Neural cell (in vitro differentiated cells): Measurements from ENCODE around the gene MAN1B1. TPM values are rescaled to one million over a fixed set of nuclear protein-coding genes. Genes with fewer than 3 reads are reported as not detected.

Experiments used
- H2AFZ ChIP-seq: fragments of 200-600, 300-800 bp; sonication (generic), shearing (Covaris generic); 2 replicates; pipeline ENCODE4 v1.6.0; 2014; ENCODE audit warnings: low read depth, mild to moderate bottlenecking, antibody characterized with exemption, low read length, moderate library complexity
- H3F3A ChIP-seq: fragments of 200-600 bp; shearing (Covaris generic); 2 replicates; pipeline ENCODE4 v1.6.1; 2016; ENCODE audit warnings: mild to moderate bottlenecking, moderate library complexity, mixed read lengths, antibody characterized with exemption, low read length; ENCODE audit not compliant: insufficient read depth, poor library complexity, severe bottlenecking
- H3K27ac ChIP-seq: fragments of 200-600, 300-800 bp; sonication (generic), shearing (Covaris generic); 2 replicates; pipeline ENCODE4 v1.5.1; 2014; ENCODE audit warnings: mild to moderate bottlenecking, low read length, moderate library complexity
- H3K27me3 ChIP-seq: fragments of 300-800, 200-600 bp; sonication (generic), shearing (Covaris generic); 2 replicates; pipeline ENCODE4 v1.6.0; 2014; ENCODE audit warnings: mild to moderate bottlenecking, low read depth, low read length, moderate library complexity; ENCODE audit not compliant: insufficient read depth
- H3K36me3 ChIP-seq: fragments of 300-800, 200-600 bp; sonication (generic), shearing (Covaris generic); 2 replicates; pipeline ENCODE4 v1.5.1; 2014; ENCODE audit warnings: mild to moderate bottlenecking, antibody characterized with exemption, low read length, moderate library complexity; ENCODE audit not compliant: insufficient read depth
- H3K4me2 ChIP-seq: fragments of 300-800, 200-600 bp; sonication (generic), shearing (Covaris generic); 2 replicates; pipeline ENCODE4 v1.6.0; 2014; ENCODE audit warnings: mild to moderate bottlenecking, low read length
- H3K4me3 ChIP-seq: fragments of 300-800, 200-600 bp; sonication (generic), shearing (Covaris generic); 2 replicates; pipeline ENCODE4 v1.5.1; 2014; ENCODE audit warnings: mild to moderate bottlenecking, low read length, moderate library complexity
- H3K79me2 ChIP-seq: fragments of 200-600 bp; shearing (Covaris generic); replicated peaks from 2 replicates; pipeline ENCODE4 v1.6.0; 2014; ENCODE audit warnings: mild to moderate bottlenecking, low read length, moderate library complexity; ENCODE audit not compliant: insufficient read depth
- H3K9ac ChIP-seq: fragments of 300-800, 200-600 bp; sonication (generic), shearing (Covaris generic); 2 replicates; pipeline ENCODE4 v1.6.1; 2016; ENCODE audit warnings: mild to moderate bottlenecking, low read length, mixed read lengths
- H3K9me2 ChIP-seq: fragments of 200-600 bp; shearing (Covaris generic); 2 replicates; pipeline ENCODE4 v1.6.1; 2016; ENCODE audit warnings: mild to moderate bottlenecking, low read length, mixed read lengths; ENCODE audit not compliant: insufficient read depth
- H3K9me3 ChIP-seq: fragments of 200-600, 300-800 bp; sonication (generic), shearing (Covaris generic); 2 replicates; pipeline ENCODE4 v1.6.1; 2016; ENCODE audit warnings: mild to moderate bottlenecking, mixed run types, low read length, moderate library complexity, mixed read lengths
- H4K20me1 ChIP-seq: fragments of 200-600 bp; shearing (Covaris generic); 2 replicates; pipeline ENCODE4 v1.6.1; 2016; ENCODE audit warnings: mild to moderate bottlenecking, mixed run types; ENCODE audit not compliant: insufficient read depth
- CTCF ChIP-seq: fragments of 450-650 bp; IDR thresholded peaks from 2 replicates; pipeline ENCODE4 v1.5.1; 2014; ENCODE audit warnings: antibody characterized with exemption, mild to moderate bottlenecking, moderate library complexity; ENCODE audit not compliant: poor library complexity, severe bottlenecking
- EP300 ChIP-seq: fragments of 450-650 bp; conservative IDR thresholded peaks from 2 replicates; pipeline ENCODE4 v1.6.1; 2014; ENCODE audit warnings: antibody characterized with exemption, mild to moderate bottlenecking, moderate library complexity; ENCODE audit not compliant: poor library complexity, severe bottlenecking
- EZH2 ChIP-seq: fragments of 200-600, 300-800 bp; shearing (Covaris generic), sonication (generic); IDR thresholded peaks from 2 replicates; pipeline ENCODE4 v1.6.1; 2014; ENCODE audit warnings: antibody characterized with exemption, low read length, borderline replicate concordance, mild to moderate bottlenecking; ENCODE audit not compliant: insufficient read depth, poor library complexity, severe bottlenecking
- MXI1 ChIP-seq: fragments of 450-650 bp; conservative IDR thresholded peaks from 2 replicates; pipeline ENCODE4 v1.6.1; 2014; ENCODE audit warnings: antibody characterized with exemption, mild to moderate bottlenecking; ENCODE audit not compliant: poor library complexity, severe bottlenecking
- POLR2AphosphoS5 ChIP-seq: IDR thresholded peaks from 2 replicates; pipeline ENCODE4 v1.6.1; 2012
- RAD21 ChIP-seq: fragments of 450-650 bp; conservative IDR thresholded peaks from 2 replicates; pipeline ENCODE4 v1.6.1; 2014; ENCODE audit warnings: antibody characterized with exemption, mild to moderate bottlenecking, moderate library complexity
- REST ChIP-seq: IDR thresholded peaks from 2 replicates; pipeline ENCODE4 v1.6.1; 2012; ENCODE audit warnings: borderline replicate concordance
- SMC3 ChIP-seq: fragments of 450-650 bp; conservative IDR thresholded peaks from 2 replicates; pipeline ENCODE4 v1.6.1; 2014; ENCODE audit warnings: antibody characterized with exemption, mild to moderate bottlenecking, moderate library complexity; ENCODE audit not compliant: poor library complexity
- TAF1 ChIP-seq: IDR thresholded peaks from 2 replicates; pipeline ENCODE4 v1.6.1; 2012; ENCODE audit warnings: low read depth
- polyA plus RNA-seq: library from polyadenylated mRNA; depleted of rRNA; stranded (reverse); fragments of >200 nt; gene quantifications from 2 replicates; pipeline ENCODE4 v1.2.3, GENCODE V29; 2014

The MAN1B1 gene
- polyA plus RNA-seq, 1 donor from 2014 or later = 72.0 TPM

GRCh38 chr9:137064880-137065164 lies 22.0 kb upstream of the MAN1B1 start:
- Histone ChIP-seq H3K4me3 (no peak overlapping the region), H3K9me3 (no peaks in the 10 kb centered on the region), H3F3A (no peaks in the 10 kb centered on the region), H3K9me2 (no peaks in the 10 kb centered on the region), H4K20me1 (no peaks in the 10 kb centered on the region), H3K4me2 (no peak overlapping the region), H3K27ac (no peak overlapping the region), H3K79me2 (no peaks in the 10 kb centered on the region), H3K36me3 (no peaks in the 10 kb centered on the region), H3K27me3 (peaks cover 10% of the 10 kb centered on the region), H2AFZ (no peak overlapping the region), H3K9ac (no peak overlapping the region)
- TF ChIP-seq TAF1 = no peak
- no peak for TF ChIP-seq REST
- TF ChIP-seq EP300 = no peak
- TF ChIP-seq POLR2AphosphoS5 = no peak
- TF ChIP-seq SMC3 = no peak
- no peak for TF ChIP-seq RAD21
- TF ChIP-seq CTCF = no peak
- no peak for TF ChIP-seq MXI1
- TF ChIP-seq EZH2 = no peak

GRCh38 chr9:137065336-137065967 lies 21.3 kb upstream of the MAN1B1 start:
- H3K27ac ChIP-seq = no peak overlapping the region
- H3K4me2 ChIP-seq = no peak overlapping the region
- H2AFZ ChIP-seq = no peak overlapping the region
- H4K20me1 ChIP-seq = no peaks in the 10 kb centered on the region
- H3K4me3 ChIP-seq = no peak overlapping the region
- H3K27me3 ChIP-seq = peaks cover 11% of the 10 kb centered on the region
- no peaks in the 10 kb centered on the region for H3F3A ChIP-seq
- TF ChIP-seq SMC3 = no peak
- TF ChIP-seq REST = no peak
- TF ChIP-seq RAD21 = no peak
- no peak for TF ChIP-seq POLR2AphosphoS5
- no peak for TF ChIP-seq TAF1
- TF ChIP-seq CTCF = no peak
- TF ChIP-seq MXI1 = no peak
- no peak for TF ChIP-seq EZH2
- no peak for TF ChIP-seq EP300
- H3K79me2 ChIP-seq = no peaks in the 10 kb centered on the region
- no peaks in the 10 kb centered on the region for H3K9me3 ChIP-seq
- H3K9me2 ChIP-seq = no peaks in the 10 kb centered on the region
- H3K9ac ChIP-seq = no peak overlapping the region
- H3K36me3 ChIP-seq = no peaks in the 10 kb centered on the region
